K562 (cell line): Measurements from ENCODE around the gene VPS41. TPM values are rescaled to one million over a fixed set of nuclear protein-coding genes. Genes with fewer than 3 reads are reported as not detected.

Experiments
- ARID3A ChIP-seq: IDR thresholded peaks from 2 replicates; pipeline ENCODE4 v1.6.1; 2012; ENCODE audit warnings: low read depth, low read length, improper control_type of control experiment, borderline replicate concordance
- ATF1 ChIP-seq, 2 experiments: fragments of 450-650 bp in 1 of 2; IDR thresholded peaks; 2 replicates each; pipeline ENCODE4 v1.6.1; 2016; ENCODE audit warnings: missing compliant biosample characterization in 1 of 2, missing genetic modification characterization in 1 of 2
- DEAF1 ChIP-seq: fragments of 450-650 bp; formaldehyde crosslinking; IDR thresholded peaks from 2 replicates; pipeline ENCODE4 v1.4.0; 2020; ENCODE audit warnings: mild to moderate bottlenecking, moderate library complexity
- FOXP1 ChIP-seq: sonication (generic); formaldehyde crosslinking; IDR thresholded peaks from 2 replicates; pipeline ENCODE4 v1.8.0; 2022; ENCODE audit warnings: mild to moderate bottlenecking, missing genetic modification reagents
- HDAC8 ChIP-seq: fragments of 450-650 bp; IDR thresholded peaks from 2 replicates; pipeline ENCODE4 v1.6.1; 2016; ENCODE audit warnings: mild to moderate bottlenecking, missing genetic modification characterization, moderate library complexity, missing compliant biosample characterization
- HMGN3 ChIP-seq: IDR thresholded peaks from 2 replicates; pipeline ENCODE4 v1.6.1; 2011; ENCODE audit warnings: borderline replicate concordance, low read depth, mild to moderate bottlenecking, mixed read lengths, low read length; ENCODE audit not compliant: insufficient read length; ENCODE audit errors: extremely low read depth
- JUNB ChIP-seq: fragments of 450-650 bp; formaldehyde crosslinking; conservative IDR thresholded peaks from 2 replicates; pipeline ENCODE4 v1.4.0; 2020; ENCODE audit warnings: mild to moderate bottlenecking
- KDM5B ChIP-seq: fragments of 200-600 bp; sonication (generic); IDR thresholded peaks from 2 replicates; pipeline ENCODE4 v1.6.1; 2012; ENCODE audit warnings: low read depth, mild to moderate bottlenecking, moderate library complexity, low read length, control low read depth, inconsistent platforms; ENCODE audit not compliant: insufficient replicate concordance
- KLF16 ChIP-seq: IDR thresholded peaks from 2 replicates; pipeline ENCODE4 v1.6.1; 2016; ENCODE audit warnings: antibody characterized with exemption
- L3MBTL2 ChIP-seq: fragments of 450-650 bp; IDR thresholded peaks from 2 replicates; pipeline ENCODE4 v1.6.1; 2016; ENCODE audit warnings: mild to moderate bottlenecking, moderate library complexity
- MAX ChIP-seq: sonication (generic); formaldehyde crosslinking; IDR thresholded peaks from 2 replicates; pipeline ENCODE4 v1.9.0; 2022; ENCODE audit warnings: mild to moderate bottlenecking, missing genetic modification reagents
- PTTG1 ChIP-seq: fragments of 450-650 bp; IDR thresholded peaks from 2 replicates; pipeline ENCODE4 v1.6.1; 2016; ENCODE audit warnings: low read depth, mild to moderate bottlenecking, missing genetic modification characterization, missing compliant biosample characterization
- STAT5B ChIP-seq: fragments of 250-450 bp; sonication (Bioruptor Pico); IDR thresholded peaks from 2 replicates; pipeline ENCODE4 v1.8.0; 2021; ENCODE audit warnings: mild to moderate bottlenecking, inconsistent platforms
- TARDBP ChIP-seq: fragments of 450-650 bp; IDR thresholded peaks from 2 replicates; pipeline ENCODE4 v1.6.1; 2016
- TCF3 ChIP-seq: sonication (generic); formaldehyde crosslinking; IDR thresholded peaks from 2 replicates; pipeline ENCODE4 v1.4.0; 2020; ENCODE audit warnings: mild to moderate bottlenecking, missing genetic modification reagents
- ZNF24 ChIP-seq: fragments of 450-650 bp; IDR thresholded peaks from 2 replicates; pipeline ENCODE4 v1.6.1; 2016
- ZNF584 ChIP-seq: fragments of 200-800 bp; sonication (Bioruptor generic); IDR thresholded peaks from 2 replicates; pipeline ENCODE4 v1.6.1; 2016; ENCODE audit warnings: low read depth, mild to moderate bottlenecking, missing genetic modification characterization, missing compliant biosample characterization
- polyA plus RNA-seq, 8 experiments: library from polyadenylated mRNA; depleted of rRNA in 4 of 8; stranded (reverse) in 5 of 8; unstranded in 3 of 8; fragments of >200 nt; fragmentation: Nextera tagmentation in 2 of 8; fragmentation: Illumina TruSeq in 1 of 8; extraction: Ambion mirVana in 2 of 8; extraction: Trizol in 1 of 8; gene quantifications; 2 replicates each; pipeline versions ENCODE4 v1.2.1 to v1.2.3, GENCODE V29; 2011 to 2014; ENCODE audit warnings: inconsistent platforms in 1 of 8, missing spikeins in 1 of 8
- total RNA-seq, 7 experiments: library from RNA; depleted of rRNA in 6 of 7; stranded (reverse); fragments of >200 nt in 6 of 7; fragmentation: Illumina TruSeq in 2 of 7; extraction: Trizol in 2 of 7; gene quantifications; 2 replicates each; pipeline versions ENCODE4 v1.2.1 to v1.2.3, GENCODE V29; 2011 to 2021; ENCODE audit warnings: low replicate concordance in 1 of 7
- TF ChIP-seq, protein P1 (sequence below): sonication (generic); formaldehyde crosslinking; IDR thresholded peaks from 2 replicates; pipeline ENCODE4 v1.8.0; 2023; ENCODE audit warnings: mild to moderate bottlenecking, missing genetic modification reagents
- TF ChIP-seq, protein P2 (sequence below), 2 experiments: fragments of 150-350 bp in 1 of 2; IDR thresholded peaks; 2 replicates each; pipeline ENCODE4 v1.6.1; 2012 to 2016; ENCODE audit warnings: low read depth in 2 of 2, low read length in 2 of 2, mild to moderate bottlenecking in 1 of 2, moderate library complexity in 1 of 2

Gene VPS41
- total and polyA plus RNA-seq, 9 of the 15 experiments (the other 6 are each of a cell fraction or from before 2014, with no cell fraction given): 17.7 to 46.8 (median 32.1) TPM

DNA sequence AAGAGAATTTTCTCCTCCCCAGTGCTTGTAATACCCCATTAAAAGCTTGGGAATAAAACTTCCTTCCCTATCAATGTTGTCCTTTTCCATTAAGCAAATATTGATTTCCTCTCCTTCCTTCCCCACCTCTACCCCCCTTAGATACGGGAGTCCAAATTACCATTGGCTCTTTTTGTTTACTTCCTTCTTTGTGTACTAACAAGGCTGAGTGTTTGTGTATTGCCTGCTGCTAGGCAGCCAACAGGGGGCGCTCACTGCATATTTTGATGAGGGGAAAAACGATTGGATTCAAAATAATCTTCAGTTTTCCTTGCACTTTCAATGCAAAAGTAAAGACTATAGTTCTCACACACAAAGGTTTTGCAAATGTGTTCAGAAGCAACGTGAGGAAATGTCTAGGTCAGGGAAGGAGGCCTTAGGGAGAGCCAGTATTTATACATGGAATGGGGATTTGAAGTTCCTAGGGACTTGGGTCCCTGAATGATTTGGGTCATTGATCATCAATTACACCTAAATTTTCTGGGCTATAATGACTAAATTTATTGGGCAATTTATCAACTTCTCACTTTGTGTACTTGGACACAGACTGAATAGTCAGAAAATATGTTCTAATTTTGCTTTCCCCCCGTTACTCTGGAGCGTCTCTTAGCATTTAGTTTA is 23.6 kb upstream of the VPS41 start (continued):
- TF ChIP-seq MAX (CRISPR knock-in tag) (no peak), JUNB (CRISPR knock-in tag) (no peak), HDAC8 (tag) (no peak), STAT5B (no peak), KDM5B (no peak), TARDBP (no peak), DEAF1 (CRISPR knock-in tag) (peak; percentile 72), FOXP1 (CRISPR knock-in tag) (peak; percentile 96), HMGN3 (no peak), PTTG1 (tag) (no peak), ZNF584 (CRISPR knock-in tag) (no peak), ZNF24 (no peak), TCF3 (no peak), KLF16 (peak; percentile 43; the same call in 1 of the 2 replicates), ATF1 (CRISPR knock-in tag; IDR thresholded peaks at IDR 0.05) (no peak), ATF1 (tag; IDR thresholded peaks at IDR 0.05) (0 out of 2 replicates have a peak, but pooled peaks have one; percentile 17), ARID3A (0 out of 2 replicates have a peak, but pooled peaks have one; percentile 56), L3MBTL2 (no peak)
- TF ChIP-seq, protein P1, sequence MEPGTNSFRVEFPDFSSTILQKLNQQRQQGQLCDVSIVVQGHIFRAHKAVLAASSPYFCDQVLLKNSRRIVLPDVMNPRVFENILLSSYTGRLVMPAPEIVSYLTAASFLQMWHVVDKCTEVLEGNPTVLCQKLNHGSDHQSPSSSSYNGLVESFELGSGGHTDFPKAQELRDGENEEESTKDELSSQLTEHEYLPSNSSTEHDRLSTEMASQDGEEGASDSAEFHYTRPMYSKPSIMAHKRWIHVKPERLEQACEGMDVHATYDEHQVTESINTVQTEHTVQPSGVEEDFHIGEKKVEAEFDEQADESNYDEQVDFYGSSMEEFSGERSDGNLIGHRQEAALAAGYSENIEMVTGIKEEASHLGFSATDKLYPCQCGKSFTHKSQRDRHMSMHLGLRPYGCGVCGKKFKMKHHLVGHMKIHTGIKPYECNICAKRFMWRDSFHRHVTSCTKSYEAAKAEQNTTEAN (CRISPR knock-in tag): no peak
- TF ChIP-seq, protein P2, sequence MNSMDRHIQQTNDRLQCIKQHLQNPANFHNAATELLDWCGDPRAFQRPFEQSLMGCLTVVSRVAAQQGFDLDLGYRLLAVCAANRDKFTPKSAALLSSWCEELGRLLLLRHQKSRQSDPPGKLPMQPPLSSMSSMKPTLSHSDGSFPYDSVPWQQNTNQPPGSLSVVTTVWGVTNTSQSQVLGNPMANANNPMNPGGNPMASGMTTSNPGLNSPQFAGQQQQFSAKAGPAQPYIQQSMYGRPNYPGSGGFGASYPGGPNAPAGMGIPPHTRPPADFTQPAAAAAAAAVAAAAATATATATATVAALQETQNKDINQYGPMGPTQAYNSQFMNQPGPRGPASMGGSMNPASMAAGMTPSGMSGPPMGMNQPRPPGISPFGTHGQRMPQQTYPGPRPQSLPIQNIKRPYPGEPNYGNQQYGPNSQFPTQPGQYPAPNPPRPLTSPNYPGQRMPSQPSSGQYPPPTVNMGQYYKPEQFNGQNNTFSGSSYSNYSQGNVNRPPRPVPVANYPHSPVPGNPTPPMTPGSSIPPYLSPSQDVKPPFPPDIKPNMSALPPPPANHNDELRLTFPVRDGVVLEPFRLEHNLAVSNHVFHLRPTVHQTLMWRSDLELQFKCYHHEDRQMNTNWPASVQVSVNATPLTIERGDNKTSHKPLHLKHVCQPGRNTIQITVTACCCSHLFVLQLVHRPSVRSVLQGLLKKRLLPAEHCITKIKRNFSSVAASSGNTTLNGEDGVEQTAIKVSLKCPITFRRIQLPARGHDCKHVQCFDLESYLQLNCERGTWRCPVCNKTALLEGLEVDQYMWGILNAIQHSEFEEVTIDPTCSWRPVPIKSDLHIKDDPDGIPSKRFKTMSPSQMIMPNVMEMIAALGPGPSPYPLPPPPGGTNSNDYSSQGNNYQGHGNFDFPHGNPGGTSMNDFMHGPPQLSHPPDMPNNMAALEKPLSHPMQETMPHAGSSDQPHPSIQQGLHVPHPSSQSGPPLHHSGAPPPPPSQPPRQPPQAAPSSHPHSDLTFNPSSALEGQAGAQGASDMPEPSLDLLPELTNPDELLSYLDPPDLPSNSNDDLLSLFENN (IDR thresholded peaks at IDR 0.05; ENCODE audit: low read depth in 2 of 2, low read length in 2 of 2): no peak
